ENCODE measurements around the gene DENND1A.

DNA sequence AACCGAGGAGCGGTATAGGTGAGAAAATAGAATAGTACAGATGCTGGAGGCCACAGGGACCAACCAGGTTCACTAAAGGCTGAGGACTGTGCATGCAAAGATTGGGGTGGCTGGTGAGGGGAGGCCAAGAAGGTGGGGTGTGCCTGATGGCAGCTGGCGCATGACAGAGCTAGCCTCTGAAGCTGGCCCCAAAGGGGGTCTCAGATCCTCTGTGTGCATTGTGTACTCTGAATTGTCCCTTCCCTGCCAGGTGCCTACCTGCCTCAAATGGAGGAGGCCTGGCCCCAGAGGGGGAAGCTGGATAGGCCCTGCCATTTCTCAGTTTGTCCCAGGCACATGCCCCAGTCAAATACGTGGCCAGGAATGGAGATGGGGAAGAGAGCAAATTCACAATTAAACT is 510.8 kb downstream of the DENND1A start:
- TF ChIP-seq, protein P1, sequence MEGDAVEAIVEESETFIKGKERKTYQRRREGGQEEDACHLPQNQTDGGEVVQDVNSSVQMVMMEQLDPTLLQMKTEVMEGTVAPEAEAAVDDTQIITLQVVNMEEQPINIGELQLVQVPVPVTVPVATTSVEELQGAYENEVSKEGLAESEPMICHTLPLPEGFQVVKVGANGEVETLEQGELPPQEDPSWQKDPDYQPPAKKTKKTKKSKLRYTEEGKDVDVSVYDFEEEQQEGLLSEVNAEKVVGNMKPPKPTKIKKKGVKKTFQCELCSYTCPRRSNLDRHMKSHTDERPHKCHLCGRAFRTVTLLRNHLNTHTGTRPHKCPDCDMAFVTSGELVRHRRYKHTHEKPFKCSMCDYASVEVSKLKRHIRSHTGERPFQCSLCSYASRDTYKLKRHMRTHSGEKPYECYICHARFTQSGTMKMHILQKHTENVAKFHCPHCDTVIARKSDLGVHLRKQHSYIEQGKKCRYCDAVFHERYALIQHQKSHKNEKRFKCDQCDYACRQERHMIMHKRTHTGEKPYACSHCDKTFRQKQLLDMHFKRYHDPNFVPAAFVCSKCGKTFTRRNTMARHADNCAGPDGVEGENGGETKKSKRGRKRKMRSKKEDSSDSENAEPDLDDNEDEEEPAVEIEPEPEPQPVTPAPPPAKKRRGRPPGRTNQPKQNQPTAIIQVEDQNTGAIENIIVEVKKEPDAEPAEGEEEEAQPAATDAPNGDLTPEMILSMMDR (IDR thresholded peaks at IDR 0.05; ENCODE audit: insufficient read depth, low read length, poor library complexity, severe bottlenecking), result no peak
- no peak for TF ChIP-seq EZH2phosphoT487 (conservative IDR thresholded peaks at IDR 0.05; ENCODE audit: low read length)

All from SU-DHL-6 (cell line).